CD4-positive, alpha-beta T cell treated with Interleukin-4 for 4 hours (primary cell): ENCODE results near the gene RBP2.

Experiments used
- DNase-seq: peaks from one replicate; pipeline ENCODE4 v3.0.0-alpha.2; 2020

RBP2 gene

GRCh38 chr3:139480585-139480984 is 4.3 kb upstream of the RBP2 start:
- DNase-seq = no peak

DNA sequence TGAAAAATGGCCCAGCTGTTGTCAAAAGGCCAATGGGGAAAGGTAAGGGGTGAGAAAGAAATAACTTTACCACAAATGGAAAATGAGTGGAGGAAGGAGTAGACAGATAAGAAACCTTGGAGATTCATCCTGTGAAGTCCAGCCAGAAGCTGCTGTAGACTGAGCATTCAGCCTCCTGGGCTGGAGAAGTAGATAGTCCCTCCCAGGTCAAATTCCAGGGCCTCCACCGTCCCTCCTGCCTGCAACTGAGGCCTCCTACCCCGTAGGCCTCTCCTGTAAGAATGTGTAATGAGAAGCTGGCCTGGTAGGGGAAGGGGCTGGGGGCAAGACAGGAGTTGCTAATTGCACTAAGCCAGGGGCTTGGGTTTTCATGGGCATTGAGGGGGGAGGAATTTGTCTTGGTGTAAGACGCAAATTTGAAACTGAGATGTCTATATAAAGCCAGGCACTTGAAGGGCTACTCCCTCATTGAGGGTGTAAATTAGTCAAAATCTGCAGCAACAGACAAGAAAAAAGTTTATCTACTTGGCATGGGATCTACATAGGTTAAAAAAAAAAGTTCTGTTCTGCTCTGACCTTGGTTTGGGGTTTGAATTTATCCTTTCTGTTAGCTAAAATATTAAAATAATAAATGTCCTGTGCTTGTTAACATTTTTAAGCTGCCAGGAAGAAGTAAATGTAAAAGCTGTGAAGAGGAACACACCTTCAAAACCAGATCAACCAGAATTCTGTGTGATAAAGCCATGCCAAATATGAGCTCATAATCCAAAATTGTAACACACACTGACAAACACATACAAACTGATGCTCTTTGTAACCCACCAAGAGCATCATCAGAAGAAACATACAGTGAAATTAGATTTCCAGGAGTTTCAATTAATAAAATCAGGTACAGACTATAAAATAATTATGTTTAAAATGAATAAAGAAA is 1.7 kb upstream of the RBP2 start:
- no peak for DNase-seq

GRCh38 chr3:139473155-139473771 is 3.1 kb downstream of the RBP2 start:
- no peak for DNase-seq

DNA sequence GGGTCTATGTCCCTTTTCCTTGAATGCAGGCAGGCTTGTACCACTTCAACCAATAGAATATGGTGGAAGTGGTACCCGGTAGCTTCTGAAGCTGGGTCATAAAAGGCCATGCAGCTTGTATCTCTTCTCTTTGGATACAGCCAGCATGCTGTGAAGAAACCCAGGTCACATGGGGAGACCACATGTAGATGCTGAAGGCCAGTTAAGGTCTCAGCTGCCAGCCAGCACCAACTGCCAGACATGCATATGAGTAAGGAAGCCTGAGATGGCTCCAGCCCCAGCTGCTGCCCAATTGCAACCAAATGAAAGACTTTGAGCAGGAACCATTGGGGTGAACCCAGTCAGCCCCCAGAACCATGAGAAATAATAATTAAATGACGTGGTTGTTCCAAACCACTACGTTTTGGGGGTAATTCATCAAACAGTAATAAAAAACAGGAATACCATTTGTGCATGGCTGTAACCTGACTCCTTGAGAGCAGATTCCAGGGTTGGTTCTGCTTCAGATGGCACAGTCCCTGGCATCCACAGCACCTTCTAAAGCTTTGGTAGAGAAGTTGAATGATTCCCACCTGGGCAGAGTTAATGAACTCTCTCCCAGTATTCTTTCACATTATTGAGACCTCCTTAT is 3.8 kb downstream of the RBP2 start:
- DNase-seq = no peak

- no peak for DNase-seq
These were observed 6.1 kb downstream of the RBP2 start for GRCh38 chr3:139470199-139470598.

GRCh38 chr3:139468399-139468798 is 7.9 kb downstream of the RBP2 start:
- no peak for DNase-seq

DNA sequence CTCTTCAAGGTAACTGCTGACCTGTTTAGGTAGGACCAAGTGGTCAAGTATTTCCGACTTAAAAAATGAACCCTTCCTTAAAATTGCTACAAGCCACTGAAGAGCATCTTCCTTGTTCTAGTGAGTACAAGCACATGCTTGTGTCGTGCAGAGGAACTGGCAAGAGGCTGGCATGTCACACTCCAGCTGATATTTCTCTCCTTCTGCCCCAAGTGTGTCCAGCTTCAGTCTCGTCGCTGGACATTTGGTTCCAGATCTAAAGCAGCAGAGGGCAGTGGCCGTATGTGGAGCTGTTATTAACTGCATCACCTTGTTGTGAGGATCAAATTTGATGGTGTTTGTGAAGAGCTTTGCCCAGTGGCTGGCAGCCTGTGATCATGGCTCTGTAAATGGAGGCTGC is 10.0 kb downstream of the RBP2 start:
- DNase-seq = no peak

DNA sequence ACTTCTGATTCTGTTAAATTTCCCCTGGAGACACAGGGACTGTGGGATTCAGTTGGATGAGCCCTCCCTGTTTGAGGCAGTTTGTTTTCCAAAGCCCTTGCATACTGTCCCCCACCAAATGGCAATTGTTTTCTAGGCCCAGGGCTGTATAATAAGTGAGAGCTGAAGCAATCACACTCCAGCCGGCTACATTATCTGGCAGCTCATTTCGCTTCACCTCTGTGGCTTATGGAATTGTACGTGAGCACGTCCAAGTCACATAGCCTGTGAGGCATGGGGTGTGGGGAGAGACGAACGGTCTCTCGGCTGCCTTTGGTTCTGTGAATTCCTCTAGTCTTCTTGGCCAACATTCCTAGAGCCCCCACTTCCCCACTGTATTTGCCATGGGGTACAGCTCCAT is 10.7 kb downstream of the RBP2 start:
- no peak for DNase-seq

GRCh38 chr3:139463466-139463865 is 12.8 kb downstream of the RBP2 start:
- no peak for DNase-seq

DNA sequence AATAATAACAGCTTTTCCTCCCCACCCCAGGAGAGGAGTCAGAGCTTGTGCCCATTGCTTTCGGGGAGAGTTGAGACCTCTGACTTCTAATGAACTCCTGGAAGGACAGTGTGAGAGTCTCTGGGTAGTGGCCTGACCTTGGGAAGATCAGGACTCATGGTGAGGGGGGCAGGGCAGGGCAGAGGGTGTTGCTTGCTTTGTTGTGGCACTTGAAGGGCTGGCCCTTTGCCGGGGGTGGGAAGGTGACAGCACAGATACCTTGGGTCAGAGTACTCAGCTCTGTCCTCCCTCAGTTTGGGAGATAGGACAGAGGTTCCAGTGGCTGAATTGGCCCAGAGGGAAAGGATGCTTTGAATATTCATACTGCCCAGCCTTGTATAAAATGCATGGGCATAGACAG is 15.8 kb downstream of the RBP2 start:
- DNase-seq = no peak

GRCh38 chr3:139460076-139460475 is 16.2 kb downstream of the RBP2 start:
- no peak for DNase-seq

- DNase-seq = no peak
These were observed 18.0 kb downstream of the RBP2 start for GRCh38 chr3:139458348-139458747.

- DNase-seq = no peak
These were observed 19.2 kb downstream of the RBP2 start for GRCh38 chr3:139457066-139457465.

- DNase-seq = no peak
These were observed 19.9 kb downstream of the RBP2 start for GRCh38 chr3:139456386-139456785.

GRCh38 chr3:139455855-139456254 is 20.5 kb downstream of the RBP2 start:
- no peak for DNase-seq

DNA sequence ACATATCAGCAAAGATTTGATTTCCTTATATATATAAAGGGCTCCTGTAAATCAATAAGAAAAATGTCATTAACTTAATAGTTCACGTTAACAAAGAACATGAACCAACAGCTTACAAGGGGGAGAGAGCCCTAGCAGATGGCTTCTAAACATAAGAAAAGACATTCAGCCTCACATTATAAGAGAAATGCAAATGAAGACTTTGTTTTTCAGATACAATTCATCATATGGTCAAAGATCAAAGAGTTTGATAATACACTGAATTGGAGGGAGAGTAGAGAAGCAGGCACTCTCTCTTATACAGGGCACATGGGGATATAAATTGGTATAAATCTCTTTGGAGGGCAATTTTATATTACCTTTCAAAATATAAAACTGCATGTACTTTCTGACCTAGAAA is 21.1 kb downstream of the RBP2 start:
- DNase-seq = no peak

DNA sequence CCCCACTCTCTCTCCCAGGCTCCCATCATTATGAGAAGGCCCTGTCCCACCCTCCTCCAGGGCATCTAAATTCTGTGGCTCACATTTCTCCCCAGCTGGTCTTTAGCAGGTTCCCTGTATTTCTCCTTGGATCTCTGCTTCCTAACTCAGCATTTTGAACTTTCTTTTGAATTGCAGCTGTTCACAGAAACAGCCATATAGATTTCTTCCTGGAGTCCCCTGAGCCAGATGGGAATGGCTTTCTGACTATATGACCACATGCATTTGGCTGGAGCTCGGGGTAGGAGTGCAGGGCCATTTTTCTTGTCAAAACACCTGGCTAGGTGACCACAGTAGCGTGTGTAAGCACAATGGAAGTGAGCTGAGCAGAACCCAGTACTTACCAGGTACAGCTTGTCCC is 22.0 kb downstream of the RBP2 start:
- DNase-seq = no peak

- no peak for DNase-seq
These were observed 26.2 kb downstream of the RBP2 start for GRCh38 chr3:139450159-139450558.

DNA sequence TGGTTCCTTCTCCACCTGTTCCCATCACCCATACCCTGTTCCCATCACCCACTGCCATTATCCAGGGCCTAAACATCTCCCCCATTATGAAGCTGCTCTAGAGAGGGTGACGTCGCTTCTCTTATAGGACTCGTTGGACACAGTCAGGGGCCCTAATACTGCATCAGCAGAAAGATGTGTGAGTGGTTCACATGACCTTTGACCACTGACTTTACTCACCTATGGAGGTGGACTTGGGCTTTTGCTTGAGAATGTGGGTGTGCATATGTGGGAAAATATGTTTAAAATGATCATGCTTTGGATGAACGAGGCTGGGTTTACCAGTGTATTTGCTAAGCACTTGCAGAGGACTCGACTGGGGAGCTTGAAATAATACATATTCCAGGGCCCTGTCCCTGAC is 26.8 kb downstream of the RBP2 start:
- no peak for DNase-seq

DNA sequence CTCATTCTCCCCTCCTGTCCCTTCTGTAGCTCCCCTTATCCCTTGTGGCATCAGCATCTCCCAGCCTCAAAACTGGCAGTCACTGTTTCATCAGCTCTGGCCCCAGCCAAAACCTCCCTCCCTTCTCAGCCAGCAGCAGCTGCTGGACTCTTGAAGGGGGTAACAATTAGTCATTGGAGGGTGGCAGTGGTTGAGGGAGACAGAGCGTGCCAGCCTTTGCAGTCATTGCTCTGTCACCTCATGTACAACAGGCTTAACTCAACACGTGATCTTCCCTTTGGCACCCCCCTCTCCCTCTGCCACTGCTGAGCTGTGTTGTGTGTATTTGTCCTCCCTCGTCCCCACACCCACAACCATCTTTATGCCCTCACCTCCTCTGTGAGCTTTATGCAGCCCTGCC is 28.2 kb downstream of the RBP2 start:
- no peak for DNase-seq

- DNase-seq = no peak
These were observed 28.8 kb downstream of the RBP2 start for GRCh38 chr3:139447486-139447885.

- DNase-seq = no peak
These were observed 31.9 kb downstream of the RBP2 start for GRCh38 chr3:139444446-139444845.

- no peak for DNase-seq
These were observed 33.1 kb downstream of the RBP2 start for GRCh38 chr3:139443186-139443585.

DNA sequence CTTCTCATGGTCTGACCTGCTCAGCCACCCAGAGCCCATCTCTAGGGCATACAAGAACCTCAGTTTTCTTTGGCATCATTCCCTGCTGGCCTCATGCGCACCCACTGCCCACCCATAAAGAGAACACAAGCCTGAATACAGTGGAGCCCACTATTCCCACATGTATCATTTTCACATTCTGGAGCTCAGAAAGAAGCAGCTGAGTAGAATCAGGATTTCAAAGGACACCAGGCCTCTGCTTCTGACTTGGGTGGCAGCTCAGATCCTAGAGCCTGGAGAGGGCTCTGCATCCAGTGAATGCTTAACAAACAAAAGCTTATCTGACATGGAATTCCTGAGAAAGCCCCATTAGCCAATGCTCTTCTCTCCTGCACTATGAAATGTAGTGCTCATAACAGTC is 34.7 kb downstream of the RBP2 start:
- no peak for DNase-seq
